Endodermal cell (in vitro differentiated cells): ENCODE data around the gene ALAS1. TPM values are rescaled to one million over a fixed set of nuclear protein-coding genes. Genes with fewer than 3 reads are reported as not detected.
A peak's percentile ranks its signal among the peaks of the same experiment; 100 is the strongest.

Experiments
- DNase-seq: peaks from one replicate; pipeline ENCODE4 v3.0.0-alpha.2; 2017
- H3K27ac ChIP-seq: 2 replicates; pipeline ENCODE4 v1.5.1; 2013; ENCODE audit warnings: mild to moderate bottlenecking, low read depth, low read length, moderate library complexity
- H3K27me3 ChIP-seq: 2 replicates; pipeline ENCODE4 v1.6.1; 2013; ENCODE audit warnings: mild to moderate bottlenecking, low read length, moderate library complexity; ENCODE audit not compliant: insufficient read depth, control insufficient read depth, poor library complexity, severe bottlenecking
- H3K36me3 ChIP-seq: 2 replicates; pipeline ENCODE4 v1.7.0; 2013; ENCODE audit warnings: mild to moderate bottlenecking, low read length, moderate library complexity; ENCODE audit not compliant: control insufficient read depth, insufficient read depth
- H3K4me1 ChIP-seq: one replicate; pipeline ENCODE4 v1.7.0; 2013; ENCODE audit warnings: low read length; ENCODE audit not compliant: control insufficient read depth, insufficient read depth
- H3K4me3 ChIP-seq: 2 replicates; pipeline ENCODE4 v1.5.1; 2013; ENCODE audit warnings: mild to moderate bottlenecking, low read length, moderate library complexity
- H3K9ac ChIP-seq: 2 replicates; pipeline ENCODE4 v1.6.1; 2013; ENCODE audit warnings: mild to moderate bottlenecking, low read length, moderate library complexity; ENCODE audit not compliant: poor library complexity, severe bottlenecking; ENCODE audit errors: extremely low read depth
- H3K9me3 ChIP-seq: 2 replicates; pipeline ENCODE4 v1.6.1; 2013; ENCODE audit warnings: mild to moderate bottlenecking, low read length, moderate library complexity; ENCODE audit not compliant: control insufficient read depth
- H3K27ac Mint-ChIP-seq: 2 replicates; pipeline ENCODE4 v1.8.0; 2020; ENCODE audit warnings: mixed read lengths
- H3K27me3 Mint-ChIP-seq: 2 replicates; pipeline ENCODE4 v1.8.0; 2021; ENCODE audit warnings: mild to moderate bottlenecking, mixed read lengths; ENCODE audit not compliant: insufficient read depth
- H3K36me3 Mint-ChIP-seq: 2 replicates; pipeline ENCODE4 v1.8.0; 2020; ENCODE audit warnings: low read depth, mixed read lengths
- H3K4me1 Mint-ChIP-seq: 2 replicates; pipeline ENCODE4 v1.8.0; 2020; ENCODE audit warnings: mixed read lengths
- H3K4me3 Mint-ChIP-seq: 2 replicates; pipeline ENCODE4 v1.8.0; 2020; ENCODE audit warnings: mild to moderate bottlenecking, moderate library complexity, mixed read lengths
- H3K9me3 Mint-ChIP-seq: 2 replicates; pipeline ENCODE4 v1.8.0; 2020; ENCODE audit warnings: mild to moderate bottlenecking, mixed read lengths
- CTCF ChIP-seq: fragments of 200-600 bp; sonication (generic); conservative IDR thresholded peaks from 2 replicates; pipeline ENCODE4 v1.5.0; 2021; ENCODE audit warnings: antibody characterized with exemption, mild to moderate bottlenecking
- WGBS, 2 experiments: methylation state at CpG; one replicate each; pipeline versions ENCODE4 v1.1.5 to v1.1.7; 2013; ENCODE audit warnings: missing lambda C conversion rate in 2 of 2, mixed read lengths in 1 of 2; ENCODE audit not compliant: insufficient coverage in 1 of 2, insufficient read length in 1 of 2; 5-methylcytosine and 5-hydroxymethylcytosine counted together
- total RNA-seq, 2 donors: library from RNA; stranded (reverse); fragmentation: NEBNext Ultra II Directional in 1 of 2; extraction: Animal tissue kit (Norgen Biotek cat#: 25700) in 1 of 2; gene quantifications; 2 replicates in 1 of 2; 3 replicates in 1 of 2; pipeline ENCODE4 v1.2.1, GENCODE V29; 2021

Gene ALAS1
- total RNA-seq, 2 donors from 2014 or later, result 33.6 to 50.1 TPM

DNA sequence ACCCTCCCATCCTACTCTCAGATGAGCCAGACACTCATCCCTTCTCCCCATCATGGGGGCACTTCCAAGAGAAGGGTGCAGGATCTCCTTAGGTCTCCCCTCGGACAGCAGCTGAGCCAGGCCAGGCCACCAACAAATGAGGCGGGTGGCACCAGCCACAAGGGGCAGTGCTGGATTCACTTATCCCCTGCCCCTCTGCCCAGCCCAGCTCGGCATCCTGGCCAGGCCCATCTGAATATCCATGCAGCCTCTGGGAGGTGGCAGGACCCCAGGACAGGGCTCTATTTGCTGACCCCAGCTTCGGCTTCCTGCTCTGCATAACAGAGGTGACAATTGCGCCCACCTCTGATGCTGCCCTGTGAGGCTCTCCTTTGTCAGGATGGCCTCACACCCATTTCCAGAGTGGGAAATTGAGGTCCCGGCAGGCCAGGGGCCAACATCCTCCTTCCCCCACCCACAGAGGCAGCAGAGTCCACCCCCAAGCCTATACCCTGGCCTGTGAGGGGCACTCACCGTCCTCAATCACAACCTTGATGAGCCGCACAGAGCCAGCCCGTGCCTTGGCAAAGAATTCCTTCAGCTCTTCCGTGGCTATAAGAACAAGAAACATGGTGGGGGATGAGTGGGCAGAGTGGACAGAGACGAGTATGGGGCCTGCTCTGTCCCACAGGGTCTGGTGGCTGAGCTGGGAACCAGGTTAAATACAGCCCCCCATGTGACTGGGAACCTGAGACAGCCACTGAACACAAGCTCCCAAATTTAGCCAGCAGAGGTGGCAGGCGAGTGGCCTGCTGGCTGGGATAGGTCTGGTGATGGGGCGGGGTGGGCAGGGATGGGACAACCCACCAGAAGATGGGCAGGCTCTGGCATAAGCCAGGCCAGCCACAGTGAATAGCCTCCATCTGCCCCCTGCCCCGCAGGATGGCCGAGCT lies 36.8 kb downstream of the ALAS1 start:
- Histone ChIP-seq H3K27me3 (no peaks in the 10 kb centered on the region), H3K27ac (no peak overlapping the region), H3K9ac (no peak overlapping the region), H3K4me1 (peaks cover 4% of the 10 kb centered on the region), H3K9me3 (no peaks in the 10 kb centered on the region), H3K4me3 (no peak overlapping the region), H3K36me3 (peaks cover 18% of the 10 kb centered on the region)
- Mint-ChIP-seq H3K36me3 (peaks cover 20% of the 10 kb centered on the region), H3K9me3 (no peaks in the 10 kb centered on the region), H3K27me3 (no peaks in the 10 kb centered on the region), H3K4me3 (no peak overlapping the region), H3K27ac (no peak overlapping the region), H3K4me1 (peaks cover 14% of the 10 kb centered on the region)
- peak; percentile 42 for TF ChIP-seq CTCF
- WGBS, 2 experiments, result 84 to 89% methylated on average over 4 to 15 of the region's 15 CpGs
- no peak for DNase-seq

GRCh38 chr3:52236424-52236886 lies 38.5 kb downstream of the ALAS1 start:
- 87 to 90% methylated on average over 2 to 5 of the region's 5 CpGs for WGBS, 2 experiments
- Histone ChIP-seq H3K4me1 (peaks cover 4% of the 10 kb centered on the region), H3K27ac (no peak overlapping the region), H3K4me3 (no peak overlapping the region), H3K9me3 (no peaks in the 10 kb centered on the region), H3K36me3 (peaks cover 4% of the 10 kb centered on the region), H3K9ac (no peak overlapping the region), H3K27me3 (no peaks in the 10 kb centered on the region)
- Mint-ChIP-seq H3K27ac (peak overlapping the region; percentile 61), H3K9me3 (no peaks in the 10 kb centered on the region), H3K36me3 (peaks cover 9% of the 10 kb centered on the region), H3K4me3 (no peak overlapping the region), H3K4me1 (peaks cover 24% of the 10 kb centered on the region), H3K27me3 (no peaks in the 10 kb centered on the region)
- peak; percentile 48 for TF ChIP-seq CTCF
- DNase-seq, result no peak

DNA sequence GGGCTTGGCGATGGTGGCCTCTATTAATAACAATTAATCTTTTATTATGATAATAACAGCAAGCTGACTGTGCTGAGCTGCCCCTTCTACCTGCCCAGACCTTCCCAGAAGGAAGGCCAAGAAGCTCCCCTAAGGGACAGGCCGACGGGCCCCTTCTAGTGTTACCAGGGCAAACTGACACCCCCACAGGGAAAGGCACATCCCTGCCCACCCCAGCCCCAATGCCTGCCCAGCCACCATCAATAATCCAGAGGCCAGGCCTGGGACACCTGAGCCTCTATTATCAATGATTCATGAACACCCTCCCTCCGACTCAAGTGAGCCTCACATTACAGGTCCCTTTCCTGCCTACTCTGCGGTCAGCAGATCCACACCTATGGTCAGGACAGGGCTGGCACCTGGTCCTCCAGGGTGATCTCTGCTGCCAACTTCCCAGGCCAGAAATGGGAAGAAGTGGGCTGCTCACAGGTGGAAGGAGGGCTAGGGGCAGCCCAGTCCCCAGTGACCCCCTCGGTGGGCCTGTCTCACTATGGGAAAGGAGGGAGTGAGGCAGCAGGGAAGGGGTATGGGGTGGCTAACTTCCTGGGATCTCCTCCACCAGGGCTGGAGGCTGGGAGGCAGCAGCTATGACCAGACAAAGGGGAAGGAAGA lies 39.2 kb downstream of the ALAS1 start:
- DNase-seq, result peak; percentile 53
- peak overlapping the region; percentile 97 for H3K4me3 ChIP-seq
- H3K9ac ChIP-seq, result no peak overlapping the region
- whole genome bisulfite sequencing, 2 experiments, result 85 to 91% methylated on average over 3 to 5 of the region's 6 CpGs
- TF ChIP-seq CTCF, result no peak
- Mint-ChIP-seq H3K9me3 (no peaks in the 10 kb centered on the region), H3K4me1 (peaks cover 24% of the 10 kb centered on the region), H3K36me3 (peaks cover 6% of the 10 kb centered on the region), H3K4me3 (no peak overlapping the region), H3K27me3 (no peaks in the 10 kb centered on the region), H3K27ac (peak overlapping the region; percentile 39)
- H3K27me3 ChIP-seq, result no peaks in the 10 kb centered on the region
- H3K36me3 ChIP-seq, result no peaks in the 10 kb centered on the region
- H3K27ac ChIP-seq, result no peak overlapping the region
- H3K9me3 ChIP-seq, result no peaks in the 10 kb centered on the region
- H3K4me1 ChIP-seq, result peaks cover 4% of the 10 kb centered on the region
